ENCODE data around the gene WDR43. TPM values are rescaled to one million over a fixed set of nuclear protein-coding genes. Genes with fewer than 3 reads are reported as not detected.

Gene WDR43
- total RNA-seq, 1 donor from 2014 or later, result 21.0 TPM

DNA sequence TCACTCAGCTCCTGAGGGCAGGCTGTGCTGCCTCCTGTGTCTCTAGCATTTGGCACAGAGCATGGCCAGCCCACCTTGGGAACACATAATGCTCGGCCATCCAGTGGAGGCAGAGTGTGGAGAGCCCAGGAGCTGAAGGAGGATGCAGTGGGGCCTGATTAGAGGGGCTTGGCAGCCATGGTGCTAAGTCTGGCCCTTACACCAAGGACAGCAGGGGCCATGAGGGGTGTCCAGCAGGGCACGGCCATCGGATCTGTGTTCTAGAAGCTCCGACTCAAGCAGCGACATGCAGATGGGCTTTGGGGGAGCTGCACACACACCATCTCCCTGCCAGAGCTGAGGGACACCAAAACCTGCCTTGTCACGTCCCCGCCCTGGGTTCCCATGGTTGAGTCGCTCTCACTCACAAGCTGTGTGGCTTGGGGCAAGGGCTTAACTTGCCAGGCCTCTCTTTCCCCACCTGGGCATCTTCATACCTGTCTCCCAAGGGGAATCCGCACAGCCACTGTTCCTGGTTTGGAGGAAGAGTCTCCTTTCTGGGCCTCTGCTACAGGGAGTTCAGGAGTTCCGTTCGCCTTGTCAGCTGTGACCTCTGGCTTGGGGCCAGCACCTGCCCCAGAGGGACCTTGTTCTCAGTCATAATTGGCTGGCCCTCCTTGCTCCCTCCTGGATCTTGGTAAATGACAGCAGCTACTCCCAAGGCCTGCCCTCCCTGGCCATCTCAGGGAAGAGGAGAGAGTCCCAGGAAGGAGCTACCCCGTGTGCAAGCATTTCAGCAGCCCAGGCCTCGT is 85.3 kb downstream of the WDR43 start:
- peak; percentile 45 for DNase-seq
- TF ChIP-seq, protein P1, sequence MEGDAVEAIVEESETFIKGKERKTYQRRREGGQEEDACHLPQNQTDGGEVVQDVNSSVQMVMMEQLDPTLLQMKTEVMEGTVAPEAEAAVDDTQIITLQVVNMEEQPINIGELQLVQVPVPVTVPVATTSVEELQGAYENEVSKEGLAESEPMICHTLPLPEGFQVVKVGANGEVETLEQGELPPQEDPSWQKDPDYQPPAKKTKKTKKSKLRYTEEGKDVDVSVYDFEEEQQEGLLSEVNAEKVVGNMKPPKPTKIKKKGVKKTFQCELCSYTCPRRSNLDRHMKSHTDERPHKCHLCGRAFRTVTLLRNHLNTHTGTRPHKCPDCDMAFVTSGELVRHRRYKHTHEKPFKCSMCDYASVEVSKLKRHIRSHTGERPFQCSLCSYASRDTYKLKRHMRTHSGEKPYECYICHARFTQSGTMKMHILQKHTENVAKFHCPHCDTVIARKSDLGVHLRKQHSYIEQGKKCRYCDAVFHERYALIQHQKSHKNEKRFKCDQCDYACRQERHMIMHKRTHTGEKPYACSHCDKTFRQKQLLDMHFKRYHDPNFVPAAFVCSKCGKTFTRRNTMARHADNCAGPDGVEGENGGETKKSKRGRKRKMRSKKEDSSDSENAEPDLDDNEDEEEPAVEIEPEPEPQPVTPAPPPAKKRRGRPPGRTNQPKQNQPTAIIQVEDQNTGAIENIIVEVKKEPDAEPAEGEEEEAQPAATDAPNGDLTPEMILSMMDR (IDR thresholded peaks at IDR 0.05; ENCODE audit: borderline replicate concordance), result no peak
- Histone ChIP-seq H3K4me1 (peaks cover 40% of the 10 kb centered on the region), H3K36me3 (no peaks in the 10 kb centered on the region), H3K27ac (replicated peaks) (peak overlapping the region; percentile 85), H3K27me3 (ENCODE audit: low read depth) (no peaks in the 10 kb centered on the region), H3K9me3 (replicated peaks) (no peaks in the 10 kb centered on the region), H3K4me3 (no peak overlapping the region)
- intact Hi-C loops (cut with micrococcal nuclease), result no loop called here

DNA sequence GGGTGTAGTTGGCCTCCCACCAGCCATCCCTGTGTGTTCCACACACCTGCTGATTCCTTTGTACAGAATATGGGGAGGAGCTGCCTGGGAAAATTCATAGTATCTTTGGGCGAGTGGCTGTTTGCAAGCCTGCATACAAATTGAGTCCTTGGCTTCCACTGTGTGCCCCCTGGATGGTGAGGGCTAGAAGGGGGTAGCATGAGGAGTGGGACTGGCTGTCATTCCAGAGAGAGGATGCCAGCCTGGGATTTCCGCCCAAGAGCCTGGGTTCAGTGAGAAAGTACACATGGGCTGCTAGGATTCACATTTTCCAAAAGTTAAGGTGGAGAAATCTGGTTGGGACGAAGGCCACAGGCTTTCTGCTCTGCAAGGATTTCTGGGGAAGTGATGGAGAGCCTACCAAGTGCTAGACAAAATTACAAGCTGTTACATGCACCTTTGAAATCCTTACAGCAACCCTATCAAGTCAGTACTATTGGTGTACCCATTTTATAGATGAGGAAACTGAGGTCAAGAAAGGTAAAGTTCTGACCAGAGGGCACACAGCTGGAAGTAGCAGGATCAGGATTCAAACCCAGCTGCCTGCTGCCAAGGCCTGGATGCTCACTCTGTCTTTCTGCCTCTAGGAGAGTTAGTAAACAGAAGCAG is 86.0 kb downstream of the WDR43 start:
- H3K27ac ChIP-seq (replicated peaks), result peak overlapping the region; percentile 85
- peaks cover 40% of the 10 kb centered on the region for H3K4me1 ChIP-seq
- intact Hi-C loops (cut with micrococcal nuclease), result no loop called here
- DNase-seq, result no peak
- H3K27me3 ChIP-seq (ENCODE audit: low read depth), result no peaks in the 10 kb centered on the region
- no peaks in the 10 kb centered on the region for H3K36me3 ChIP-seq
- TF ChIP-seq, protein P1 (IDR thresholded peaks at IDR 0.05; ENCODE audit: borderline replicate concordance), result no peak
- no peaks in the 10 kb centered on the region for H3K9me3 ChIP-seq (replicated peaks)
- no peak overlapping the region for H3K4me3 ChIP-seq

DNA sequence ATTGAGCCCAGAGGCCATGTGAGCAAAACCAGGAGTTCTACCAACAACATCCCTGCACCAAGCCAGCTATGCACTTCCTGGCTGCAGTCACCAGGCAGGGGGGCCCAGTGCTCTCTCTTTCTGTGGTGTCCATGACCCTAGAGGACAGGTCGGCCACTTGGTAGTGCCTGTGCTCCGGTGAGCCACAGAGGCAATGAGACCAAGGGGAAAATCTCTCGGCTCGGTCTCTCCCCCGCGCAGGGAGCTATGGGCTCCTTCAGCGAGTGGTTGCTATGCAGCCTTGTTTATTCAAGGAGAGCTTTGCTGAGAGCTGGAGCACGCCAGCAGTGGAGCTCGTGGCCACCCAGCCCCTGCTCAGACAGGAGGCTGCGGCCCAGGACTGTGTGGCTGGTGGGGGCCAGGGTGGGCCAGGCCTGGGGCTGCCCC is 86.6 kb downstream of the WDR43 start, which contains the start of gene TOGARAM2:
Gene TOGARAM2, plus strand, starts transcription at position 283 of the 426 bp plus-strand sequence. CDS start 13,537 bp downstream, outside the sequence.
- peak; percentile 31 for DNase-seq
- Histone ChIP-seq H3K4me1 (peaks cover 40% of the 10 kb centered on the region), H3K27ac (replicated peaks) (peak within 1 kb of the TSS; percentile 85), H3K9me3 (replicated peaks) (no peaks in the 10 kb centered on the region), H3K4me3 (no peak within 1 kb of the TSS), H3K27me3 (ENCODE audit: low read depth) (no peaks in the 10 kb centered on the region), H3K36me3 (no peaks in the 10 kb centered on the region)
- TF ChIP-seq, protein P1 (IDR thresholded peaks at IDR 0.05; ENCODE audit: borderline replicate concordance), result no peak
- intact Hi-C loops (cut with micrococcal nuclease), result no loop called here

DNA sequence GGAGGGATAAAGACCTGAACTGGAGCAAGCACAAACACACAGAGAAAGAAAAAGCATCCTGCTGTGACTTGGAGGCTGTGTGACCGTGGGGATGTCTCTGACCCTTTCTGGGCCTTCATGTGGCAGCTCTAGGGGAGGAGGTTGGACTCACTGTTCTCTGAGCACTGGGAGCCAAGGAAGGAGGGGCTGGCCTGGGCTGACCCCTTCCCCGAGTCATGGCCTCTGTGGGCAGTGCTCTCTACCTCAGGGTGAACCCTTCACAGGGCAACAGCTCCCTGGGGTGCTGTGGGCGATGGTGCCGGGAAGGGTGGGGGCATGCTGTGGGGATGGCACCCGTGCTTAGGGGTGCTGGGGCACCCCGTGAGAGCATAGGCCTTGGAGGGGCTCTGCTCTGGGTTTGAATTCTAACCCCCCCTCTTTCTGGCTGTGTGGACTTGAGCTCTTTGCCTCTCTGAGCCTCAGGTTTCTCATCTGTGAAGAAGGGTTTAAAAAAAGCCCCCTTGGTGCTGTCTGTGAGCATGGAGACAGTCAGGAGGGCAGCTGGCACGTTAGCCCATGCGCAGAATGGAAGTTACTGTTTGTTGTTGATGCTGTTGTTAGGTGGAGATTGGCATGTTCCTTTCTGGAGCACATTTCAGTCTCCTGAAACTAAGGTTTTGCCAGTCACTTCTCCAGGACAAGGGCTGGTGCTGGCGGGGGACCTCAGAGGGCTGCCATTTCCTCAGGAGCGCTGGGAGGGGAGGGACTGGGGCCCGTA is 87.3 kb downstream of the WDR43 start:
- Histone ChIP-seq H3K27me3 (ENCODE audit: low read depth) (no peaks in the 10 kb centered on the region), H3K4me1 (peaks cover 35% of the 10 kb centered on the region), H3K9me3 (replicated peaks) (no peaks in the 10 kb centered on the region), H3K27ac (replicated peaks) (peak overlapping the region; percentile 85), H3K4me3 (no peak overlapping the region), H3K36me3 (no peaks in the 10 kb centered on the region)
- peak; percentile 28 for DNase-seq
- TF ChIP-seq, protein P1 (IDR thresholded peaks at IDR 0.05; ENCODE audit: borderline replicate concordance), result no peak
- intact Hi-C loops (cut with micrococcal nuclease), result no loop called here

DNA sequence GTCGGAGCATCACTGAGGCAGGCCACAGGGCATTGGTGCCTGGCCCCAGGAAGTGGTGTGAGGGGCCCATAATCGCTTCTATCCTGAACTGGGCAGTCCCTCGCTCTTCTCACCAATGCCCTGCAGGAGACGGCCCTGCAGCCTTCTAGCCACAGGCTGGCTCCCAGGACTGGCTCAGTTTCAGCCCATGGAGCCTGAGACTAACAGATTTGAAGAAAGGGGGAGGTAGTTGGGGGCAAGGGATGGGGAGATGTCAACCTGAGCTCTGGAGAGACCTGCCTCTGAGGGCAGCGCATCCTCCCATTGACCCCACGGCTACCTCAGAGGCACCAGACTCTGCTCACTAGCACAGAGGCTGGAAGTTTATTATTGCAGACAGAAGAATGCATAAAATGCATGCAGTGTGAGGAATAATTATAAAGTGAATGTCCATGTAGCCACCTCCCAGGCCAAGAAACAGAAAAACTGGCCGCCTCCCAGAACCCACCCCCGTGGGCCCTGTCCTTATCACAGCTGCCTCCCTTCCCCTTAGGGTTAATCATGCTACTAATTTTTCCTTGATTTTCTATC is 88.0 kb downstream of the WDR43 start:
- intact Hi-C loops (cut with micrococcal nuclease), result no loop called here
- TF ChIP-seq, protein P1 (IDR thresholded peaks at IDR 0.05; ENCODE audit: borderline replicate concordance), result no peak
- peaks cover 29% of the 10 kb centered on the region for H3K4me1 ChIP-seq
- no peak for DNase-seq
- no peak overlapping the region for H3K4me3 ChIP-seq
- H3K36me3 ChIP-seq, result no peaks in the 10 kb centered on the region
- peak overlapping the region; percentile 85 for H3K27ac ChIP-seq (replicated peaks)
- H3K27me3 ChIP-seq (ENCODE audit: low read depth), result no peaks in the 10 kb centered on the region
- H3K9me3 ChIP-seq (replicated peaks), result no peaks in the 10 kb centered on the region
